Measurements from ENCODE around the gene RASAL2. TPM values are rescaled to one million over a fixed set of nuclear protein-coding genes. Genes with fewer than 3 reads are reported as not detected.
A peak's percentile ranks its signal among the peaks of the same experiment; 100 is the strongest.

Gene RASAL2
- total and polyA plus RNA-seq, 2 donors (not counting 1 experiment from before 2014, with no cell fraction given): 0.12 TPM; not detected in 1

GRCh38 chr1:178055779-178056471 is 38.0 kb upstream of the RASAL2 start:
- Mint-ChIP-seq H3K27ac (no peak overlapping the region), H3K4me3 (no peak overlapping the region), H3K9me3 (ENCODE audit: insufficient read depth) (no peaks in the 10 kb centered on the region), H3K27me3 (peaks cover 16% of the 10 kb centered on the region), H3K4me1 (peaks cover 5% of the 10 kb centered on the region)
- Histone ChIP-seq H3K27ac (ENCODE audit: low read length in 2 of 2) (no peak overlapping the region), H3K9ac (ENCODE audit: low read length) (no peak overlapping the region), H4K20me1 (ENCODE audit: control insufficient read depth, insufficient read depth, low read length, poor library complexity, severe bottlenecking) (no peaks in the 10 kb centered on the region), H3K27me3 (replicated peaks in 1 of 4; ENCODE audit: control extremely low read depth in 1 of 4, control insufficient read depth in 3 of 4, insufficient read depth in 4 of 4, low read length in 3 of 4) (no peaks in the 10 kb centered on the region), H3K4me3 (ENCODE audit: control extremely low read depth in 1 of 5, extremely low read depth in 1 of 5, insufficient read depth in 1 of 5, low read depth in 2 of 5, low read length in 4 of 5) (no peak overlapping the region), H2AFZ (ENCODE audit: insufficient read depth, low read depth, low read length, poor library complexity, severe bottlenecking) (peak overlapping the region; percentile 41), H3K36me3 (replicated peaks in 1 of 2; ENCODE audit: control extremely low read depth in 1 of 2, control insufficient read depth in 1 of 2, extremely low read depth in 1 of 2, insufficient read depth in 2 of 2, low read length in 1 of 2) (no peaks in the 10 kb centered on the region), H3K4me2 (replicated peaks; ENCODE audit: low read depth, low read length, poor library complexity, severe bottlenecking) (no peak overlapping the region), H3K9me3 (ENCODE audit: control extremely low read depth in 1 of 3, control insufficient read depth in 2 of 3, insufficient read depth in 1 of 3, low read length in 2 of 3) (no peaks in the 10 kb centered on the region), H3K4me1 (ENCODE audit: control insufficient read depth in 2 of 2, insufficient read depth in 2 of 2, low read length in 2 of 2) (peaks cover 0 to 5% of the 10 kb centered on the region in 2 donors), H3K79me2 (ENCODE audit: control insufficient read depth, insufficient read depth, low read length) (no peaks in the 10 kb centered on the region)
- intact Hi-C loops (cut with micrococcal nuclease): no loop called here
- no peak for ATAC-seq (ENCODE audit: low read depth)
- peak; percentile 25 for DNase-seq
- 49% methylated on average over 6 of the region's 8 CpGs for WGBS (ENCODE audit: insufficient coverage)
- TF ChIP-seq EZH2 (IDR thresholded peaks at IDR 0.05; ENCODE audit: borderline replicate concordance, insufficient read depth, low read depth, low read length, poor library complexity, severe bottlenecking) (no peak), CTCF (IDR thresholded peaks at IDR 0.05) (no peak)
- POLR2A ChIA-PET: no interaction called here
- CTCF ChIA-PET: no interaction called here

- H3K4me1 ChIP-seq (ENCODE audit: control insufficient read depth in 2 of 2, insufficient read depth in 2 of 2, low read length in 2 of 2): peaks cover 0 to 5% of the 10 kb centered on the region in 2 donors
- no peak overlapping the region for H3K9ac ChIP-seq (ENCODE audit: low read length)
- no peaks in the 10 kb centered on the region for H3K9me3 ChIP-seq (ENCODE audit: control extremely low read depth in 1 of 3, control insufficient read depth in 2 of 3, insufficient read depth in 1 of 3, low read length in 2 of 3)
- no peak overlapping the region for H2AFZ ChIP-seq (ENCODE audit: insufficient read depth, low read depth, low read length, poor library complexity, severe bottlenecking)
- no peak overlapping the region for H3K4me2 ChIP-seq (replicated peaks; ENCODE audit: low read depth, low read length, poor library complexity, severe bottlenecking)
- TF ChIP-seq CTCF (IDR thresholded peaks at IDR 0.05) (no peak), EZH2 (IDR thresholded peaks at IDR 0.05; ENCODE audit: borderline replicate concordance, insufficient read depth, low read depth, low read length, poor library complexity, severe bottlenecking) (no peak)
- no peaks in the 10 kb centered on the region for H3K79me2 ChIP-seq (ENCODE audit: control insufficient read depth, insufficient read depth, low read length)
- no peak for DNase-seq
- H3K4me3 ChIP-seq (ENCODE audit: control extremely low read depth in 1 of 5, extremely low read depth in 1 of 5, insufficient read depth in 1 of 5, low read depth in 2 of 5, low read length in 4 of 5): no peak overlapping the region
- Mint-ChIP-seq H3K4me1 (peaks cover 5% of the 10 kb centered on the region), H3K27me3 (peaks cover 15% of the 10 kb centered on the region), H3K4me3 (no peak overlapping the region), H3K27ac (no peak overlapping the region), H3K9me3 (ENCODE audit: insufficient read depth) (no peaks in the 10 kb centered on the region)
- H3K36me3 ChIP-seq (replicated peaks in 1 of 2; ENCODE audit: control extremely low read depth in 1 of 2, control insufficient read depth in 1 of 2, extremely low read depth in 1 of 2, insufficient read depth in 2 of 2, low read length in 1 of 2): no peaks in the 10 kb centered on the region
- H3K27ac ChIP-seq (ENCODE audit: low read length in 2 of 2): no peak overlapping the region
- ATAC-seq (ENCODE audit: low read depth): no peak
- no peaks in the 10 kb centered on the region for H4K20me1 ChIP-seq (ENCODE audit: control insufficient read depth, insufficient read depth, low read length, poor library complexity, severe bottlenecking)
- CTCF ChIA-PET: no interaction called here
- intact Hi-C loops (cut with micrococcal nuclease): no loop called here
- WGBS (ENCODE audit: insufficient coverage): 100% methylated on average over 1 of the region's 11 CpGs
- POLR2A ChIA-PET: no interaction called here
- no peaks in the 10 kb centered on the region for H3K27me3 ChIP-seq (replicated peaks in 1 of 4; ENCODE audit: control extremely low read depth in 1 of 4, control insufficient read depth in 3 of 4, insufficient read depth in 4 of 4, low read length in 3 of 4)
These were observed 36.7 kb upstream of the RASAL2 start for GRCh38 chr1:178057141-178057765.
